Fibroblast of peridontal ligament (primary cell): ENCODE results near the gene CCNG1.

Experiments
- DNase-seq: peaks from one replicate; pipeline ENCODE4 v3.0.0-alpha.2; 2010; ENCODE audit errors: extremely low read depth

Gene CCNG1

GRCh38 chr5:163489745-163490075 is 52.3 kb downstream of the CCNG1 start:
- DNase-seq, result no peak
